OCI-LY7 (cell line): ENCODE data around the gene PKP1.

Experiments used
- CTCF ChIP-seq: fragments of 200-600 bp; sonication (generic); conservative IDR thresholded peaks from 2 replicates; pipeline ENCODE4 v1.5.1; 2014; ENCODE audit warnings: mild to moderate bottlenecking, antibody characterized with exemption, low read length, moderate library complexity, mixed read lengths
- EZH2phosphoT487 ChIP-seq: fragments of 200-600 bp; sonication (generic); IDR thresholded peaks from 2 replicates; pipeline ENCODE4 v1.6.1; 2018; ENCODE audit warnings: low read depth, borderline replicate concordance, mild to moderate bottlenecking, mixed run types, antibody characterized with exemption, low read length, moderate library complexity, mixed read lengths

GRCh38 chr1:201260236-201260590, 23.1 kb upstream of the PKP1 start:
- TF ChIP-seq CTCF: no peak
- TF ChIP-seq EZH2phosphoT487: no peak
